Uterus (tissue), 2 donors: ENCODE measurements around the gene PEA15.

Source experiments
- CTCF ChIP-seq, 4 experiments: fragments of 200-600 bp in 2 of 4; fragments of 450-650 bp in 2 of 4; sonication (generic) in 2 of 4; IDR thresholded peaks; one replicate each; pipeline ENCODE4 v1.5.1; 2016 to 2019; ENCODE audit warnings: antibody characterized with exemption in 4 of 4, mild to moderate bottlenecking in 2 of 4, moderate library complexity in 1 of 4
- POLR2A ChIP-seq, 2 donors: fragments of 450-650 bp; IDR thresholded peaks; one replicate each; pipeline ENCODE4 v1.6.1; 2016; ENCODE audit warnings: antibody characterized with exemption in 2 of 2, mild to moderate bottlenecking in 1 of 2, moderate library complexity in 1 of 2

DNA sequence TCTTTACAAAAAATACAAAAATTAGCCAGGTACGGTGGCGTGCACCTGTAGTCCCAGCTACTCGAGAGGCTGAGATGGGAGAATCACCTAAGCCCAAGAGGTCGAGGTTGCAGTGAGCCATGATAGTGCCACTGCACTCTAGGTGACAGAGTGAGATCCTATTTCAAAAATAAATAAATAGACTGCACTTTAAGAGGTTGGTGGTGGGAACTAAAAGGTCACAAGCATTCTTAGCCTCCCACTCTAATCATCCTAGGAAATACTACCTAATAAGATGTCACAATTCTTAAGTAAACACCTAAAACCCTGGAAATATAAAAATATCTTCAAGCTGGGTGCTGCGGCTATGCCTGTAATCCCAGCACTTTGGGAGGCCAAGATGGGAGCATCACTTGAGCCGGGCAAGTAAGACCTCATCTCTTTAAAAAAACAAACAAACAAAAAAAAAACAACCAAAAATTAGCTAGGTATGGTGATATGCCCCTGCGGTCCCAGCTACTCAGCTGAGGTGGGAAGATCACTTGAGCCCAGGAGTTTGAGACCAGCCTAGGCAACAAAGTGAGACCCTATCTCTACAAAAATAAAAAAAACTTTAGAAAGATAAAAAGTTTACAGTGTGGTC is 53.1 kb downstream of the PEA15 start:
- TF ChIP-seq POLR2A (IDR thresholded peaks at IDR 0.05) (no peak), CTCF (IDR thresholded peaks at IDR 0.05) (no peak)
